T-helper 9 cell (primary cell): ENCODE data around the gene COL1A1.

Source experiments
- DNase-seq: peaks from one replicate; pipeline ENCODE4 v3.0.0-alpha.2; 2020

COL1A1 gene

DNA sequence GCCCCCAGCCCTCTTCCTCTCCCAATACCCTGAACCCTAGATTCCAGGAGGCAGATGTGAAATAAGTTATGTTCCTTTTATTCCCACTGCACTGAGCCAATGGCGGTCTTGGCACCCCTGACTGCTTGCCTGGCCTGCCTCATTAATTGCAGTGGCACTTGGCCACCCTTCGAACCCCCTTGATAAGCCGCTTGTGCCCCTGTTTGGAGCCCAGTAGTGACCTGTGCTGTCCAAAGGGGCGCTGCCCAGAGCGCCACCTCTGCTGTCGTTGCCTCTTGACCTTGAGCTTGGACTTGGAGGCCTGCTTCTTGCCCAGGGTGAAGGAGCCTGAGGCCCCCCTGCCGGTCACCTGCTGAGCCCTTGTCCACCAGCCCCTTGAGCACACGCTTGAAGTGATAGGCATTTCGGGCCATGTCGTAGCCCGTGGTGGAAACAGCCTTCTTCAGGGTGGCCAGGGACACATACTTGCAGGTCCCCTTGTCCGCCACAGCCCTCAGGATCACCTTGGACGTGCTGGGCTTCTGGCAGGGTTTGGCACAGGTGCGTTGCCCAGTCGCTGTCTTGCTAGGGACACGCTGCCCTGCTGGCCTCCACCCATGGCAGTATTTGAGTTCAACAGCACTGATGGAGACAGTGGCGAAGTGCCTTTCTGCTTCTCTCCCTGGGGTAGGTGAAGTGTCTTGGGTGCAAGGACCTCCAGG lies 29.9 kb downstream of the COL1A1 start:
- DNase-seq: no peak

DNA sequence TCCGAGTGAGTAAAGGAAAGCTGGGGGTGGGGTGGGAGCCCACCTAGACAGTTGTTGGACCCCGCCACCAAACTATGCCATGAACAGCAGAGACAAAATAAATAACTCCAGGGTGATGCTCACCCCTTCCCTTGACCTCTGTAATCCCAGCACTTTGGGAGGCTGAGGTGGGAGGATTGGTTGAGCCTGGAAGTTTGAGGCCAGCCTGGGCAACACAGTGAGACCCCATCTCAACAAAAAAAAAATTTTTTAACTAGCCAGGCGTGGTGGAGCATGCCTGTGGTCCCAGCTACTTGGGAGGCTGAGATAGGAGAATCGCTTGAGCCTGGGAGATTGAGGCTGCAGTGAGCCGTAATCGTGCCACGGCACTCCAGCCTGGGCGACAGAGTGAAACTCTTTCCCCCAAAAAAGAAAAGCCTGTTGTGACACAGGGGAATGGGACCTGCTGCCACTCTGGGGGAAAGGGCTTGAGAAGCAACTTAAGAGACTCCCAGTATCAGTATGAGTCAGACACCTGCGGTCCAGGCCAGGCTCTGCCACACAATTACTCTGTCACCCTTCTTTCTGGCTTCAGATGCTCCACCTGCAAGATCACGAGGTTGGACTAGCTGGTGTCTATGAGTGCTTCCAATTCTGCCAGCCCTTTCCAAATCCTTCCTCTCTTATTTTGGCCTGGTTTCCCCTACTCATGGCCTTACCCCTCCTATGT lies 30.6 kb downstream of the COL1A1 start:
- DNase-seq: no peak

DNA sequence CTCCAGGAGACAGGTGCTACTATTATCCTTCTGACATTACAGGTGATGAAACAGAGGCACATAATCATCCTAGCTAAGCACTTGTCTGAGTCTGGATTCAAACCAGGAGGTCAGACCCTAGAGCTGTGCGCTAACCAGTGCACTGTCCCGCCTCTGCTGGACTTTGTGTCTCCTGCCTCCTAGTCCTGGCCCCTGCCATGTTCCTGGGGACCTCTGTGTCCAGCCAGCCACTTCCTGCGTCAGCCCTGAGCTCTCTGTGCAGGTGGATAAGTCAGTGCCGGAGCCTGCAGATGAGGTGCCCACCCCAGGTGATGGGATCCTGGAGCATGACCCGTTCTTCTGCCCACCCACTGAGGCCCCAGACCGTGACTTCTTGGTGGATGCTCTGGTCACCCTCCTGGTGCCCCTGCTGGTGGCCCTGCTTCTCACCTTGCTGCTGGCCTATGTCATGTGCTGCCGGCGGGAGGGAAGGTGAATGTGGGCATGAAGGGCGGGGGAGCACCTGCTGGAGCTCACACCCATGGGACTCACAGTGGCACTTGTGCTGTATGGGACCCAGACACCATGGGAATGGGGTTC lies 31.5 kb downstream of the COL1A1 start:
- DNase-seq: no peak

DNA sequence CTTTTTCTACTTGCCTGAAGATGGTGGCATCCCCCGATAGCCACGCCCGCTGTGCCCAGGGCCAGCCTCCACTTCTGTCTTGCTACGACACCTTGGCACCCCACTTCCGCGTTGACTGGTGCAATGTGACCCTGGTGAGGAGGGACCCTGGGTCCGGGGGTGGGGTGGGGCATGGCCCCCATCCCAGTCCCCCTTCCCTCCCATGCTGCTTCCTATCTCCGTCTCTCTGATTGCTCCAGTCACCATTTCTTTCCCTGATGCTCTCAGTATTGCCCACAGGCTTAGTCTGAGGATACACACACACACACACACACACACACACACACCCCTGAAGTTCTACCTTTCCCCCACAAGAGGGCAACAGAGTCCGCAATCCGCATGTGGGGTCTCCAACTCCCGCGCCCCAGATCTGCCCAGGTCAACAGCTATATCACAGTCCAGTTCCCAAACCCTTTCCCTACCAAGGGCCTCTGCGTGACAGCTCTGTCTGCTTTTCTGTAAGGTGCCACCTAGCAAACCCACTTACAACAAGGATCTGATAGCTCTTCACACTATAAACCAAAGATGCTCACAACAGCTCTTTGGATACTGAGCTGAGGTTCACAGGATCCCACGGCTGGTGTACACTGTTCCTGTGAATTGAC lies 32.2 kb downstream of the COL1A1 start:
- peak; percentile 44 for DNase-seq

DNA sequence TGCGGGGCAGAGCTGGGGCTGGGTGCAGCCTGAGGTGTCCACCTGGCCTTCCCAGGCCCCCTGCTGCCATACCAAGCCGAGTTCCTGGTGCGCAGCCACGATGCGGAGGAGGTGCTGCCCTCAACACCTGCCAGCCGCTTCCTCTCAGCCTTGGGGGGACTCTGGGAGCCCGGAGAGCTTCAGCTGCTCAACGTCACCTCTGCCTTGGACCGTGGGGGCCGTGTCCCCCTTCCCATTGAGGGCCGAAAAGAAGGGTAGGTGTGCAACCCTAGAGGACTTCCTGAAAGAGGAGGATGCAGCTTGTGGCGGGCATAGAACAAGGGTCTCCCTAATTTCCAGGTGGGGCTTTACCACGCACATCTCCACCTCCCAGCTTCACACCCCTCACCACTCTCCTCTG lies 33.1 kb downstream of the COL1A1 start:
- no peak for DNase-seq

DNA sequence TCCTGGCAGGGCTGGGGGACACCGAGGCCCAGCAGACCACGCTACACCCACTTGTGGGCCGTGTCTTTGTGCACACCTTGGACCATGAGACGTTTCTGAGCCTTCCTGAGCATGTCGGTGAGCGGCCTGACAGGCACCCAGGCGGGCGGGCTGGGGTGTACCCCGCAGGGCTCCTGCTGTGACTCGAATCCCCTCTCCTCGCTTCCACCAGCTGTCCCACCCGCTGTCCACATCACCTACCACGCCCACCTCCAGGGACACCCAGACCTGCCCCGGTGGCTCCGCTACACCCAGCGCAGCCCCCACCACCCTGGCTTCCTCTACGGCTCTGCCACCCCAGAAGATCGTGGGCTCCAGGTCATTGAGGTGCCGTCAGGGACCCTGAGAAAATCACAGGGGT lies 34.1 kb downstream of the COL1A1 start:
- no peak for DNase-seq

DNA sequence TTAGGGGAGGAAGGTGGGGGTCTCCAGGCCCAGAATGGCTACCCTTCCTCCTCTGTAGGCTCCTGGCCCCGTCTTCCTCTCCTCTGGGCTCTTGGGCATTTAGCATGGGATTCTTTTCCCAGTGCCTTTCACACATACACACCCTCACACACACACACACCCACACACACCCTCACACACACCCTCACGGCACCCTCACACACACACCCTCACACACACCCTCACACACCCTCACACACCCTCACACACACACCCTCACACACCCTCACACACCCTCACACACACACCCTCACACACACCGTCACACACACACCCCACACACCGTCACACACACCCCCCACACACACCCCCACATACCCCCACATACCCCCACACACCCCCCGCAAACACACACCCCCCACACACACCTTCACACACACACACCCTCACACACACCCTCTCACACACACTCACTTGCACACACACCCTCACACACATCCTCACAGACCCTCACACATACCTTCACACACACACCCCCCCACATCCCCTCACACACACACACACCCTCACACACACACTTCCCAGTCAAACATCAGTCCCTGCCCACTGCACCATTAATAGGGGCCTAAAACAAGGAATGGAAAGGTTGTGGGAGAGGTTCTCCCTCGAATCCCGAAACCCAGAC lies 34.8 kb downstream of the COL1A1 start:
- DNase-seq: no peak

DNA sequence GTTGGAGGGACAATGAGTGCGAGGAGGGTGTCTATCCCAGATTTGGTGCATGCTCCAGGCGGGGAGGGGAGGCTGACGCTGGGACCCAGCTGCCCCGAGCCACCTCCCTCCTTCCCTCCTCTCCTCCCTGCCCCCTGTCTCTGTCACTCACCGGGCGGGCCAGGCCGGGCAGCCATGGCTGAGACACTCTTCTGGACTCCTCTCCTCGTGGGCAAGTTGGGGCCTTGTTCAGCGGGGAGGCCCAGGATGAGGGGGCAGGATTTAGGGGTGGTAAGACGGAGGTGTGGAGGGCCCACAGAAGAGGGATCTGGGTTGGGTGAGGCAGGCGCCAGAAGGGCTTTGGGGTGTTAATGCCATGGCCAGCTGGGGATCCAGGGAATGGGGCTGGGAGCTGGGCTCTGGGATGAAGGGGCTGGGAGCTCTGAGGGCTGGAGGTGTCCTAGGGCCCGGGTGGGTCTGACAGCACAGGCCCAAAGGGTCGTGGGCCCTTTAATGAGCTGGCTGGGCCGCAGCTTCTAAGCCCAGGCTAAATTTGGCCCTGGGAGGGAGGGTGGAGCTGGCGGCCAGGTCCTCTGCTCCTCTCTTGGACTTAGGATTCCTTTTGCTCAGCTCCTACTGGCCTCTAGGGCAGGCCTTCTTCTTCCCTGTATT lies 35.4 kb downstream of the COL1A1 start, which contains the start of gene SGCA:
SGCA (plus strand) TSS at position 139 of the 651 bp plus-strand sequence; CDS start at position 175, 36 bp downstream.
- DNase-seq: no peak

DNA sequence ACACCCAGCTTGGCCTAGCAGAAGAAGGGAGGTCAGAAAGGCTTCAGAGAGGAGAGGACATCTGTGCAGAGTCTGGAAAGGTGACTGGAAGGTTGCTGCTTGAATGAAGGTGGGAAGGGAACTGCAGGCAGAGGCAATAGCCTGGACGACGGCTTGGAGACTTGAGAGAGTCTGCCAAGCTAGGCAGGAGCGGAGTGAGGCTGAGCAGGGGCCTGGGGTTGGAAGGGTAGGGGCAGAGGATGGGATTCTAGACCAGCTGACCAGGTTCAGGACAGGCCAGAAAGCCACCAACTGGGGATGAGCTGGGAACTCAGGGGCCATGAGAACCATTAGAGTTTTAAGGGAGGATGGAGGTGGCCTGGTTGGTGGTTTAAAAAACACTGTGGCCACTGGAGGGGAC lies 36.0 kb downstream of the COL1A1 start:
- DNase-seq: no peak

DNA sequence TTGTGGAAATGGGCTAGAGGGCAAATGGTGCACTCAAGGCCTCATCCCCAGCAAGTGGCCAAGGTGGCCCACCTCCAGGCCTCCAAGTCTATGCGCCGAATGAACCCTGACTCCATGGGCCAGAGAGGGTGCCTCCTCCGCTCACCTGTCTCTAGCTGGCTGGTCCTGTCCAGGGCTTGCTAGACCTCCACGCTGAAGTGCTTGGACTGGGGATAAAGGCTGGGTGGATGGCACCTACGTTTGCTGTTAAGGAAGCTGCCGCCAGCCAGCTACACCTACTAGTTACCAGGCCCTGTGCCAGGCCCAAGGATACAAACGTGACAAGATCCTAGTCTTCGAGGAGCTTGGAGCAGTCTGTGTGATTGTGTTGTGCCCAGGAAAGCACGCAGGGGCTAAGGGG lies 36.4 kb downstream of the COL1A1 start:
- DNase-seq: no peak

DNA sequence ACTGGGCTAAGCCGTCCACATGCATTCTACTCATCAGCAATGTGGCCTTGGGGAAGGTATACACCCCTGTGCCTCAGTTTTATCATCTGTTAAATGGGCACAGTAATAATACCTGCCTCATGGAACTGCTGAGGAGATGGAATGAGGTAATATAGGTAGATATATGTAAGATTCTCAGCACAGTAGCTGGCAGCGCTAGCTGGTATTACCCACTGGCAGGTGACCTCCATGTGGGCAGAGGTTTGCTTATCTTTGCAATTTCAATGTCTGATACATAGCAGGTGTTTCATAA lies 36.8 kb downstream of the COL1A1 start:
- DNase-seq: no peak

DNA sequence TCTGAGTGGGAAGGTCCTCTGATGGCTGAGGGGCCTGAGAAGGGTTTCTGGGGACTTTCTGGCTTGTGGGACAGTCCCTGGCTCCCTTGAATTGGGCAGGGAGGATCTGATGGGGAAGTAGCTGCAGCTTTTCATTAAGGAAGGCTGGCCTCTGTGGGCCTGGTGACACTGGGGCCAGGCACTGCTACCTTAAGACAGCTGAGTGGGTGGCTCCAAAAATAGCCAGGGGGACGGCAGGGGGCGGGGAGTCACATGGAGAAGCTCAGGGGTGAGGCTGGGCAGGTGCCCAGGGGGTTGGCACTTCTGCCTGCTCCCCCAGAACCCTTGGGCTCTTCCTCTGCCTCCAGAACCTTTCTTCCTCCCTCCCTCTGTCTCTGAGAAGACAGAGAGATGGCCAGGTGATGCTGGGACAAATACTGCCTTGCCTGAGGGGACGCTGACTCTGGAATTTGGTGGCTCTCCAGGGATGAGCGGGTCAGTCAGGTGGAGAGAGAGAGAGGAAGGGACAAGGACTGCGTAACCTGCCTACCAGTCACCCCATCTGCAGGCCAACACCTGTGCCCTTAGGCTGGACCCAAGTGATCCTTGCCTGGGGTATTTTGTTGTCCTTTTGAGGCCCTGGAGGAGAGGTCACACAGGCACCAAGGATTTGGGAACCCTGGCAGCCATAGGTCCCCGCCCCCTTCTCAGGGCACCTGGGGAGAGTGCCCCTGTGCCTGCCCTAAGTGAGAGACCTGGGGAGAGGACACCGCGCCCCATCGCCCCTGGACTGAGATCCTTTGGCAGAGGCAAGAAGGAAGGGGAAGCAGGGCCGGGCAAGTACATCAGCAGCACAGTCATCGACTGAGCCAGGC lies 37.4 kb downstream of the COL1A1 start:
- no peak for DNase-seq

DNA sequence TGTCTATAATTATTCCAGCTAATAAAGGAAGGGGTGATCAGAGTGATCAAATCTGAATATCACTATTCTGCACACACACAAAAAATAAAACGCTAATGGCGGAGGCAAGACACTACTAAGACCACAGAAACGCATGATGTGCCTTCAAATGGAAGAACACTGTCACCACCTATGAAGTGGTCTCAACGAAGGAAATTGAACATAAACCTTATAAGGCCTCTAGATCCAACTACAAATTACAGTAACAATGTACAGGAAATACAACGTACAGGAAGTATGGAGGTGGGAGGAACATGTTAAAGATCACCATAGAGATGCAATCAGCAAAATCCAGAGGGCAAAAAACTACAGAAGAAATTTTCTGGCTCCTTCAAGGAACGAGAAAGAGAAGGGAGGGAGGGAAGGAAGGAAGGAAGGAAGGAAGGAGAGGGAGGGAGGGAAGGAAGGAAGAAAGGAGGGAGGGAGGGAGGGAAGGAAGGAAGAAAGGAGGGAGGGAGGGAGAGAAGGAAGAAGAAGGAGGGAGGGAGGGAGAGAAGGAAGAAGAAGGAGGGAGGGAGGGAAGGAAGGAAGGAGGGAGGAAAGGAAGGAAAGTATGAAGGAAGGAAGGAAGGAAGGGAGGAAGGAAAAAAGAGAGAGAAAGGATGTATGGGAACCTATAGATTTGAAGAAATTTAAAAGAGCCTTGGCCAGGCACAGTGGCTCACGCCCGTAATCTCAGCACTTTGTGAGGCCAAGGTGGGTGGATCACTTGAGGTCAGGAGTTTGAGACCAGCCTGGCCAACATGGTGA lies 38.8 kb downstream of the COL1A1 start:
- DNase-seq: no peak

DNA sequence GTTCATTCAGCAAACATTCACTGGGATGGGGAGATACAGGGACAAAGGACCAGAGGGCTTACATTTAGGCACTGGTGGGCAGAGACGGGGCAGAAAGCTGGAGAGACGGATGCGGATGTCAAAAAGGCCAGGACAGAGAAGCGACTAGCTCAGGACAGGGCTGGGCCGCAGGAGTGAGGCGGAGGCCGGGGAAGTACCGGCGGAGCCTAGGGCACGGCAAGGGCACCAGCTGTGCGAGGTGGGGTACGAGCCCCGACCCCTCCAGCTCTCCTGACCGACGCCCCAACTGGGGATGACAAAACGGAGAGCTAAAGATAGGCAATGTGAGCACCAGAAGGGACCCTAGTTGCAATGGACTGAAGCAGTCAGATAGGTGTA lies 39.5 kb downstream of the COL1A1 start:
- DNase-seq: no peak

DNA sequence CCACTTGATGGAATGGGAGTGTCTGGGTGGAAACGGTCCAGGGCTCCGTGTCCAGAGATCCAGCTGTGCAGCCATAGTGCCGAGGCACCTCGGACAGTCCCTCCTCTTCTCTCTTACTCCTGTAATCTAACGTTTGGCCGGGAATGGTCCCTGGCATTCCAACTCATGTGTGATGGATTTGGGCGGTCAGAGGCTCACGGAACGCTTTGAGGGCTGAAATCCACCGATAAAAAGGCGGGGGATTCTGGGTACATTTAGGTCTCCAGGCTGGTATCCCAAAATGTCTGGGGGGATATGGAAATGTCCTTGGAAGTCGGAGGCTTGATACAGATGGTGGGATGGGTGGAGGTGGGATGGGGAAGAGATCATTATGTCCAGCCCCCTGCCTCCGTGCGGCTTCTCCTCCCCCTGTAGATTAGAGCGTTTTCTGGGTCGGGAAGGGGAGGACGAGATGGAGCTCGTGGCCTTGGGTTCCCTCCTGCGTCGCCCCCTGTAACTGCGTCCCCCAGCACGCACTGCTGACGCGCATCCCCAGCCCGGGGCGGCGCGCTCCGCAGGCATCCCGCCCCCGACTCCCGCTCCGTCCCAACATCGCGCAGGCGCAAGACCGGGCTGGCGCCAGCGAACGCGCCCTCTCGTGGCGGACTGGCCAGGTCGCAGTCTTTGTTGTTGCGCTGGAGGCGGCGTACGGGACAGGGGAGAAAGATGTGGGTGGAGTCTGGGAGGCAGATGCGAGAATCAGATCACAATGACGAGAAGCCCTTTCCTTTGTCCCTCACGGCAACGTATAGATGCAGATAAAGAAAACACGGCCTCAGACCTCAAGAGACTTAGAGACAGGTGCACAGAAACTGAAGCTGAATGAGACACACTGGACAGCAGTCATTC lies 40.2 kb downstream of the COL1A1 start:
- peak; percentile 94 for DNase-seq

DNA sequence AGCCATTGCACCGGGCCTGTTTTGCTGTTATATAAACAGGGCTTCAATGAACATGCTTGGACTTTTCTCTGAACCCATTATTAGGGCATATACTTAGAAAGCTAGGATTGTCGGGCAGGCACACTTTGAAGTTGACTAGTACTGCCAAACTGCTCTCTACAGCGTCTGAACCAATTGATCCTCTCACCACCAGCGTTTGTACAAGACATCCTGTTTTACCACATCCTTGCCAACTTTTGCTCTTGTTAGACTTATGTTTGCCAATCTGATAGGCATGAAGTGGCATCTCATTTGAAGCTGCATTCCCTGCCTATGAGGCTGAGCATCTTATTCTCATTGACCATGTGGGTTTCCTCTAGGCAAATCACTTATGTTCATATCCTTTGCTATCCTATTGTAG lies 43.5 kb downstream of the COL1A1 start:
- DNase-seq: no peak

DNA sequence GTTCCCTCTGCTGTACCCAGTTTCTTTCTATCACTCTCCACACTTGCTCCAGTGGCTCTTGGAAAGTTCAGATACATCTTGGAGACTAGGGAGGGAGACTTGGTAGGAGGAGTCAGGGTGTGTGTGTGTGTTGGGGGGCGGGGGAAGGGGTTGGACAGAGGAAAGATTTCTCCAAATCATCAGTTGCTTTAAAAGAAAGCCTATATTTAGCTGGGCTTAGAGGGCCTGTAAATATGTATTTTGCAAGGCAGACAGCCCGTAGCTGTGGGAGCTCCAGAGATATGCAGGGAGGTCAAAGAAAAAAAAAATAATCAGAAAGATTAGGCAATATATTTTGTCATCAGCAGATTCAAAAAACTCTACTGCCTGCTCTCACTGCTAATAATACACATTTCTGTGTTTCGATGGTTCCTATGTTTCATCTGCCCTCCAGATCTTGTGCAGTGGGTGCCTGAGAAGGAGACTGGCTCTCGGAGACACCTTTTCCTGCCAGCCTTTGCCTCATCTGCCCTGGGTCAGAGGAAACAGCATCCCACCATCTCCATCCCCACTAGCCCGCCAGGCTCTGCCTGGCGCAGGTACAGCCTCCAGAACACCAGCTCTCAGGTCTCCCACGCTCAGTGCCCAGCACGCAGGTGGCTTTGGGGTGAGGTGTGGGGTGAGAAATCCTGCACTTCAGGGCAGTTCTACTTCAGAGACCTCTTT lies 46.2 kb downstream of the COL1A1 start:
- no peak for DNase-seq

DNA sequence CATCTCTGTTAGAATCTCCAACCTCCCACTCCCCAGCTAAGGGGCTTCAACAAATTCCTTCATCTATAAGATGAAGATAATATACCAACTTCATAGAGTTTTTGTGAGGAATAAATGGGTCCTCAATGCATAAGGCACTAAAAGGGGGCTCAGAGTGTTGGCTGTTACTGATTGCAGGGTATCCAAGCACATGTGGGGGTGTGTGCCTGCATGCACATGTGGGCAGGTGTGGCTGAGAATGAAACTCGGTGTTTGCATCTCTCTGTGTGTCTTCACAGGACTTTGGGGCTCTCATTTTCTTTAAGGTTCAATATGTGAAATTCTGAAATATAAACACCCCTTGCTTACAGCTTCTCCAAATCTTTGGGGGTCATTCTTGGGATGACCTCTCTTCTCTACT lies 46.8 kb downstream of the COL1A1 start:
- DNase-seq: no peak
